ENCODE data around the gene PSTPIP1. TPM values are rescaled to one million over a fixed set of nuclear protein-coding genes. Genes with fewer than 3 reads are reported as not detected.

PSTPIP1 gene
- polyA plus RNA-seq, 1 donor from 2014 or later, result not detected

DNA sequence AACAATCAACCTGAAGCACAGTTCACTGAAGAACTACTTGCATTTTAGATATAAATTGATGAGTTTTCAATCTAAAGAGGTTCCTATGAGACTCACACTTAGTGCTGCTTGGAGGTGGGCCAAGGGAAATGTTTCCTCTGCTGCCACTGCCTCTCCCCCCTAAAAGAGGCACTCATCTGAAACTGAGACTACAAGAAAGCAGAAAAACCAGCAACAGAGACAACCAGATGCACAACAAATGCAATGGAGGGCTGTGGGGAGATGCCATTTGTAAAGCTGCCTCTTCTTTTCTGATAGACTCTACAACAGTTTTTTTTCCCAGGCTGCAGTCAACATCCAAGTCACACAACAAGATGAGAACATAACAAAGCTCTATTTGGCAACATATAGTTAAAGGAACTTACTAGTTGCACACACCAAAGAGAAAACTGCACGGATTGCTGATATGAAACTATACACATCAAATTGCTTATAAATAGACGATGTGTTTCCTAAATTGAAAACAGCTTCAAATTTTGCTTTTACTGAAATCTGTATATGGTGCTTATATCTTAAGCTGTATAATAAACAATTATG lies 64.9 kb downstream of the PSTPIP1 start:
- no peaks in the 10 kb centered on the region for H4K20me1 ChIP-seq (ENCODE audit: insufficient read depth)
- no peaks in the 10 kb centered on the region for H3F3A ChIP-seq (ENCODE audit: insufficient read depth, low read length, poor library complexity, severe bottlenecking)
- no peaks in the 10 kb centered on the region for H3K9me3 ChIP-seq (ENCODE audit: low read length)
- no peaks in the 10 kb centered on the region for H3K36me3 ChIP-seq (ENCODE audit: insufficient read depth, low read length)
- no peak overlapping the region for H3K9ac ChIP-seq (ENCODE audit: low read length)
- H3K9me2 ChIP-seq (ENCODE audit: insufficient read depth, low read length), result no peaks in the 10 kb centered on the region
- no peaks in the 10 kb centered on the region for H3K27me3 ChIP-seq (ENCODE audit: insufficient read depth, low read depth, low read length)
- H3K4me3 ChIP-seq (ENCODE audit: low read length), result no peak overlapping the region
- H2AFZ ChIP-seq (ENCODE audit: low read depth, low read length), result no peak overlapping the region
- no peak overlapping the region for H3K27ac ChIP-seq (ENCODE audit: low read length)
- H3K79me2 ChIP-seq (replicated peaks; ENCODE audit: insufficient read depth, low read length), result peaks cover 73% of the 10 kb centered on the region
- TF ChIP-seq, protein P1, sequence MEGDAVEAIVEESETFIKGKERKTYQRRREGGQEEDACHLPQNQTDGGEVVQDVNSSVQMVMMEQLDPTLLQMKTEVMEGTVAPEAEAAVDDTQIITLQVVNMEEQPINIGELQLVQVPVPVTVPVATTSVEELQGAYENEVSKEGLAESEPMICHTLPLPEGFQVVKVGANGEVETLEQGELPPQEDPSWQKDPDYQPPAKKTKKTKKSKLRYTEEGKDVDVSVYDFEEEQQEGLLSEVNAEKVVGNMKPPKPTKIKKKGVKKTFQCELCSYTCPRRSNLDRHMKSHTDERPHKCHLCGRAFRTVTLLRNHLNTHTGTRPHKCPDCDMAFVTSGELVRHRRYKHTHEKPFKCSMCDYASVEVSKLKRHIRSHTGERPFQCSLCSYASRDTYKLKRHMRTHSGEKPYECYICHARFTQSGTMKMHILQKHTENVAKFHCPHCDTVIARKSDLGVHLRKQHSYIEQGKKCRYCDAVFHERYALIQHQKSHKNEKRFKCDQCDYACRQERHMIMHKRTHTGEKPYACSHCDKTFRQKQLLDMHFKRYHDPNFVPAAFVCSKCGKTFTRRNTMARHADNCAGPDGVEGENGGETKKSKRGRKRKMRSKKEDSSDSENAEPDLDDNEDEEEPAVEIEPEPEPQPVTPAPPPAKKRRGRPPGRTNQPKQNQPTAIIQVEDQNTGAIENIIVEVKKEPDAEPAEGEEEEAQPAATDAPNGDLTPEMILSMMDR (IDR thresholded peaks at IDR 0.05; ENCODE audit: poor library complexity, severe bottlenecking), result no peak
- TF ChIP-seq TAF1 (IDR thresholded peaks at IDR 0.05; ENCODE audit: low read depth) (no peak), EP300 (conservative IDR thresholded peaks at IDR 0.05; ENCODE audit: poor library complexity, severe bottlenecking) (no peak)
- H3K4me2 ChIP-seq (ENCODE audit: low read length), result no peak overlapping the region

DNA sequence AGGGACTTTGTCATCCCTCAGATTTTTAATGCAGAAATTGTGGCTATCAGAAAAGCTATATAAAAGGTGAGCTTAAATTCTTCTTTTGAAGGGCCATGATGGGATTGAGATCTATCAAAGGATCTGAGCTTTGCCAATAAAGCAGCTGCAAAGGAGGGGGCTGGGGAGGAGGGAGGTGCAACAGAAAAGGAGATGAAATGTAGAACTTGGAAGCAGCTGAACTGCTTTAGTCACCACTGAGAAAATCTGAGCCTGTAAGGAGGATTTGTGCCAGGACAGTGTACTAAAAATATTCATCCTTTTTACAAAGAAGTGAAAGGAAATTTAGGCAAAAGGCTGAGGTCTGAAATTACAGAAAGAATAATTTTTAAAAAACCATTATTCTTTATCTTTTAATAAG lies 65.6 kb downstream of the PSTPIP1 start:
- Histone ChIP-seq H4K20me1 (ENCODE audit: insufficient read depth) (no peaks in the 10 kb centered on the region), H3K9me3 (ENCODE audit: low read length) (no peaks in the 10 kb centered on the region), H3K9ac (ENCODE audit: low read length) (no peak overlapping the region), H2AFZ (ENCODE audit: low read depth, low read length) (no peak overlapping the region), H3K4me2 (ENCODE audit: low read length) (no peak overlapping the region), H3K27ac (ENCODE audit: low read length) (no peak overlapping the region), H3K4me3 (ENCODE audit: low read length) (no peak overlapping the region), H3K27me3 (ENCODE audit: insufficient read depth, low read depth, low read length) (no peaks in the 10 kb centered on the region), H3K36me3 (ENCODE audit: insufficient read depth, low read length) (no peaks in the 10 kb centered on the region), H3K9me2 (ENCODE audit: insufficient read depth, low read length) (no peaks in the 10 kb centered on the region), H3F3A (ENCODE audit: insufficient read depth, low read length, poor library complexity, severe bottlenecking) (no peaks in the 10 kb centered on the region), H3K79me2 (replicated peaks; ENCODE audit: insufficient read depth, low read length) (peaks cover 73% of the 10 kb centered on the region)
- TF ChIP-seq RAD21 (conservative IDR thresholded peaks at IDR 0.05) (no peak), EP300 (conservative IDR thresholded peaks at IDR 0.05; ENCODE audit: poor library complexity, severe bottlenecking) (no peak), SMC3 (conservative IDR thresholded peaks at IDR 0.05; ENCODE audit: poor library complexity) (no peak), EZH2 (IDR thresholded peaks at IDR 0.05; ENCODE audit: borderline replicate concordance, insufficient read depth, low read length, poor library complexity, severe bottlenecking) (no peak)
- TF ChIP-seq, protein P1 (IDR thresholded peaks at IDR 0.05; ENCODE audit: poor library complexity, severe bottlenecking), result no peak
- TF ChIP-seq, protein P2, sequence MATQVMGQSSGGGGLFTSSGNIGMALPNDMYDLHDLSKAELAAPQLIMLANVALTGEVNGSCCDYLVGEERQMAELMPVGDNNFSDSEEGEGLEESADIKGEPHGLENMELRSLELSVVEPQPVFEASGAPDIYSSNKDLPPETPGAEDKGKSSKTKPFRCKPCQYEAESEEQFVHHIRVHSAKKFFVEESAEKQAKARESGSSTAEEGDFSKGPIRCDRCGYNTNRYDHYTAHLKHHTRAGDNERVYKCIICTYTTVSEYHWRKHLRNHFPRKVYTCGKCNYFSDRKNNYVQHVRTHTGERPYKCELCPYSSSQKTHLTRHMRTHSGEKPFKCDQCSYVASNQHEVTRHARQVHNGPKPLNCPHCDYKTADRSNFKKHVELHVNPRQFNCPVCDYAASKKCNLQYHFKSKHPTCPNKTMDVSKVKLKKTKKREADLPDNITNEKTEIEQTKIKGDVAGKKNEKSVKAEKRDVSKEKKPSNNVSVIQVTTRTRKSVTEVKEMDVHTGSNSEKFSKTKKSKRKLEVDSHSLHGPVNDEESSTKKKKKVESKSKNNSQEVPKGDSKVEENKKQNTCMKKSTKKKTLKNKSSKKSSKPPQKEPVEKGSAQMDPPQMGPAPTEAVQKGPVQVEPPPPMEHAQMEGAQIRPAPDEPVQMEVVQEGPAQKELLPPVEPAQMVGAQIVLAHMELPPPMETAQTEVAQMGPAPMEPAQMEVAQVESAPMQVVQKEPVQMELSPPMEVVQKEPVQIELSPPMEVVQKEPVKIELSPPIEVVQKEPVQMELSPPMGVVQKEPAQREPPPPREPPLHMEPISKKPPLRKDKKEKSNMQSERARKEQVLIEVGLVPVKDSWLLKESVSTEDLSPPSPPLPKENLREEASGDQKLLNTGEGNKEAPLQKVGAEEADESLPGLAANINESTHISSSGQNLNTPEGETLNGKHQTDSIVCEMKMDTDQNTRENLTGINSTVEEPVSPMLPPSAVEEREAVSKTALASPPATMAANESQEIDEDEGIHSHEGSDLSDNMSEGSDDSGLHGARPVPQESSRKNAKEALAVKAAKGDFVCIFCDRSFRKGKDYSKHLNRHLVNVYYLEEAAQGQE (IDR thresholded peaks at IDR 0.05; ENCODE audit: borderline replicate concordance), result no peak

All from neural cell (in vitro differentiated cells).